Panc1 (cell line): ENCODE results near the gene IQCH. TPM values are rescaled to one million over a fixed set of nuclear protein-coding genes. Genes with fewer than 3 reads are reported as not detected.

ENCODE experiments used
- ATAC-seq: fragments of 200-7000 bp; cut with Tn5 transposase; 2 replicates; pipeline ENCODE4 v1.9.1; 2020; ENCODE audit warnings: mild to moderate bottlenecking, moderate library complexity
- BruUV-seq: library from RNA; stranded (reverse); fragments of 400-500 nt; replicated peaks from 2 replicates; lab custom pipeline; 2021; lab: Mats Ljungman, UMichigan
- CTCF ChIA-PET: fragments of 300-600 bp; sonication (Branson Sonifier 250); formaldehyde crosslinking; loops from one replicate; lab custom pipeline; 2022; ENCODE audit warnings: antibody characterized with exemption; lab: Charles Lee
- POLR2A ChIA-PET: fragments of 300-600 bp; sonication (Branson Sonifier 250); formaldehyde crosslinking; loops from one replicate; lab custom pipeline; 2022; ENCODE audit warnings: antibody characterized with exemption; lab: Charles Lee
- DNase-seq: peaks from one replicate; pipeline ENCODE4 v3.0.0-alpha.2; 2010; ENCODE audit warnings: low read depth, low spot score
- H3K27ac ChIP-seq: 2 replicates; pipeline ENCODE4 v1.5.1; 2011; ENCODE audit warnings: mild to moderate bottlenecking, low read length, inconsistent platforms
- H3K27me3 ChIP-seq: fragments of 200-500 bp; sonication (Bioruptor generic); 2 replicates; pipeline ENCODE4 v1.6.0; 2014; ENCODE audit warnings: low read length, inconsistent platforms; ENCODE audit not compliant: control insufficient read depth, insufficient read depth
- H3K36me3 ChIP-seq: fragments of 200-500 bp; sonication (Bioruptor generic); 2 replicates; pipeline ENCODE4 v1.5.1; 2014; ENCODE audit warnings: inconsistent platforms, mild to moderate bottlenecking, low read length, moderate library complexity; ENCODE audit not compliant: control insufficient read depth, insufficient read depth
- H3K4me1 ChIP-seq: 2 replicates; pipeline ENCODE4 v1.5.1; 2011; ENCODE audit warnings: inconsistent platforms, mild to moderate bottlenecking, low read length, moderate library complexity; ENCODE audit not compliant: control insufficient read depth, insufficient read depth
- H3K4me3 ChIP-seq, 2 experiments: 2 replicates each; pipeline ENCODE4 v1.5.1; 2011 to 2012; ENCODE audit warnings: low read depth in 2 of 2, low read length in 2 of 2, mild to moderate bottlenecking in 2 of 2, inconsistent platforms in 1 of 2, moderate library complexity in 1 of 2
- H3K9me3 ChIP-seq: fragments of 200-500 bp; sonication (Bioruptor generic); 2 replicates; pipeline ENCODE4 v1.5.1; 2014; ENCODE audit warnings: low read depth, mild to moderate bottlenecking, inconsistent platforms, low read length, moderate library complexity; ENCODE audit not compliant: control insufficient read depth, insufficient read depth
- POLR2AphosphoS5 ChIP-seq: IDR thresholded peaks from 2 replicates; pipeline ENCODE4 v1.6.1; 2012; ENCODE audit warnings: mild to moderate bottlenecking, low read depth, low read length, moderate library complexity
- SIN3A ChIP-seq: IDR thresholded peaks from 2 replicates; pipeline ENCODE4 v1.6.1; 2012; ENCODE audit warnings: low read depth, mild to moderate bottlenecking, low read length, moderate library complexity, borderline replicate concordance; ENCODE audit not compliant: insufficient read depth
- TCF7L2 ChIP-seq: IDR thresholded peaks from 2 replicates; pipeline ENCODE4 v1.6.1; 2011; ENCODE audit warnings: mild to moderate bottlenecking, low read depth, low read length, inconsistent platforms
- in situ Hi-C: cut with HindIII; loops from 2 replicates; pipeline ENCODE4 v1.10.0; 2016; ENCODE audit warnings: low sequenced_read_pairs, low pct_unique_long_range_greater_than_20kb
- intact Hi-C: fragments of 100-400 bp; cut with micrococcal nuclease; formaldehyde crosslinking; loops from one replicate; pipeline ENCODE4 v1.10.0; 2022; ENCODE audit not compliant: unreplicated experiment
- total RNA-seq: library from RNA; stranded (reverse); gene quantifications from one replicate; pipeline ENCODE4 v1.2.1, GENCODE V29; 2021; ENCODE audit not compliant: unreplicated experiment
- TF ChIP-seq, protein P1 (sequence below), 2 experiments: IDR thresholded peaks; 2 replicates each; pipeline ENCODE4 v1.6.1; 2011 to 2012; ENCODE audit warnings: low read depth in 2 of 2, control low read depth in 1 of 2, low read length in 1 of 2, mild to moderate bottlenecking in 1 of 2, moderate library complexity in 1 of 2; ENCODE audit not compliant: insufficient read depth in 1 of 2
- TF ChIP-seq, protein P2 (sequence below): fragments of 450-650 bp; IDR thresholded peaks from 2 replicates; pipeline ENCODE4 v1.5.1; 2017; ENCODE audit warnings: mild to moderate bottlenecking

The IQCH gene
- total RNA-seq, 1 experiment from 2014 or later: 3.9 TPM

DNA sequence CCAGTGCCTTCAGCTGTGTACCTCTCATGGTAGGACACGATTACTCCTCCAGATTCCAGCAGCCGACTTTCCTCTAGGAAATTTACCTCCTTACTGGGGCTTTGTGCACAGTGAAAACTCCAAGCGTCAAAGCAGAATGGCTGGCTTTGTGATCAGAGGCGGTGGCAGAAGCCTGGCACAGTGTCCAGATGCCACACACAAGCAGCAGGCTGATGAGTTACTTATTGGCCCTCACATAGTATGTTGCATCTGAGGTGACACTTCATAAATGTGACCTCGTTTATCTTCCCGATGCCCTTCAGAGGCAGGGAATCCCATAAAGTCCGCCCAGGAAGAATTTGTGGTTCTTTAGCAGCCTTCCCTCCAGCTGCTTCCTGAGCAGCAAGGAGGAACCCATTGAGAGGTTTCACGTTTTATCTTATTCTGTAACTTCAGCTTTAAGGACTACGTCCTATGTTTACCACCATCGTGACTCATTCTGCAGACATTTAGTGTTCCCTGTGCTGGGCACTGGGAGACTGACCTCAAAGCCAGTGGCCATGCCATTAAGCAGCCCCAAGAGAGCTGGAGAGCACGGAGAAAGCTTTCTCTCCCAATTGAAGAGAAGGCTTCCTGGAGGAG lies 159.3 kb downstream of the IQCH start:
- POLR2A ChIA-PET: interaction anchor here (0.5 kb wide), 1 partner anchor 156 kb away, joined by 3 read pairs; no protein-coding TSS in a partner anchor
- no peaks in the 10 kb centered on the region for H3K27me3 ChIP-seq
- no peaks in the 10 kb centered on the region for H3K36me3 ChIP-seq
- H3K9me3 ChIP-seq: no peaks in the 10 kb centered on the region
- BruUV-seq: no TSS peak
- ATAC-seq (peak; percentile 88), DNase-seq (no peak)
- no peak overlapping the region for H3K27ac ChIP-seq
- intact Hi-C loops: no loop called here
- TF ChIP-seq SIN3A: no peak
- TF ChIP-seq, protein P1, sequence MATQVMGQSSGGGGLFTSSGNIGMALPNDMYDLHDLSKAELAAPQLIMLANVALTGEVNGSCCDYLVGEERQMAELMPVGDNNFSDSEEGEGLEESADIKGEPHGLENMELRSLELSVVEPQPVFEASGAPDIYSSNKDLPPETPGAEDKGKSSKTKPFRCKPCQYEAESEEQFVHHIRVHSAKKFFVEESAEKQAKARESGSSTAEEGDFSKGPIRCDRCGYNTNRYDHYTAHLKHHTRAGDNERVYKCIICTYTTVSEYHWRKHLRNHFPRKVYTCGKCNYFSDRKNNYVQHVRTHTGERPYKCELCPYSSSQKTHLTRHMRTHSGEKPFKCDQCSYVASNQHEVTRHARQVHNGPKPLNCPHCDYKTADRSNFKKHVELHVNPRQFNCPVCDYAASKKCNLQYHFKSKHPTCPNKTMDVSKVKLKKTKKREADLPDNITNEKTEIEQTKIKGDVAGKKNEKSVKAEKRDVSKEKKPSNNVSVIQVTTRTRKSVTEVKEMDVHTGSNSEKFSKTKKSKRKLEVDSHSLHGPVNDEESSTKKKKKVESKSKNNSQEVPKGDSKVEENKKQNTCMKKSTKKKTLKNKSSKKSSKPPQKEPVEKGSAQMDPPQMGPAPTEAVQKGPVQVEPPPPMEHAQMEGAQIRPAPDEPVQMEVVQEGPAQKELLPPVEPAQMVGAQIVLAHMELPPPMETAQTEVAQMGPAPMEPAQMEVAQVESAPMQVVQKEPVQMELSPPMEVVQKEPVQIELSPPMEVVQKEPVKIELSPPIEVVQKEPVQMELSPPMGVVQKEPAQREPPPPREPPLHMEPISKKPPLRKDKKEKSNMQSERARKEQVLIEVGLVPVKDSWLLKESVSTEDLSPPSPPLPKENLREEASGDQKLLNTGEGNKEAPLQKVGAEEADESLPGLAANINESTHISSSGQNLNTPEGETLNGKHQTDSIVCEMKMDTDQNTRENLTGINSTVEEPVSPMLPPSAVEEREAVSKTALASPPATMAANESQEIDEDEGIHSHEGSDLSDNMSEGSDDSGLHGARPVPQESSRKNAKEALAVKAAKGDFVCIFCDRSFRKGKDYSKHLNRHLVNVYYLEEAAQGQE (IDR thresholded peaks at IDR 0.05; ENCODE audit: insufficient read depth in 1 of 2, low read depth in 2 of 2, low read length in 1 of 2): no peak
- TF ChIP-seq POLR2AphosphoS5: no peak
- TF ChIP-seq TCF7L2: no peak
- TF ChIP-seq, protein P2, sequence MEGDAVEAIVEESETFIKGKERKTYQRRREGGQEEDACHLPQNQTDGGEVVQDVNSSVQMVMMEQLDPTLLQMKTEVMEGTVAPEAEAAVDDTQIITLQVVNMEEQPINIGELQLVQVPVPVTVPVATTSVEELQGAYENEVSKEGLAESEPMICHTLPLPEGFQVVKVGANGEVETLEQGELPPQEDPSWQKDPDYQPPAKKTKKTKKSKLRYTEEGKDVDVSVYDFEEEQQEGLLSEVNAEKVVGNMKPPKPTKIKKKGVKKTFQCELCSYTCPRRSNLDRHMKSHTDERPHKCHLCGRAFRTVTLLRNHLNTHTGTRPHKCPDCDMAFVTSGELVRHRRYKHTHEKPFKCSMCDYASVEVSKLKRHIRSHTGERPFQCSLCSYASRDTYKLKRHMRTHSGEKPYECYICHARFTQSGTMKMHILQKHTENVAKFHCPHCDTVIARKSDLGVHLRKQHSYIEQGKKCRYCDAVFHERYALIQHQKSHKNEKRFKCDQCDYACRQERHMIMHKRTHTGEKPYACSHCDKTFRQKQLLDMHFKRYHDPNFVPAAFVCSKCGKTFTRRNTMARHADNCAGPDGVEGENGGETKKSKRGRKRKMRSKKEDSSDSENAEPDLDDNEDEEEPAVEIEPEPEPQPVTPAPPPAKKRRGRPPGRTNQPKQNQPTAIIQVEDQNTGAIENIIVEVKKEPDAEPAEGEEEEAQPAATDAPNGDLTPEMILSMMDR: no peak
- in situ Hi-C loops: no loop called here
- no peak overlapping the region for H3K4me3 ChIP-seq
- peaks cover 12% of the 10 kb centered on the region for H3K4me1 ChIP-seq
- CTCF ChIA-PET: interaction anchor here (0.6 kb wide), 1 partner anchor 1555 kb away, joined by 3 read pairs; no protein-coding TSS in a partner anchor

DNA sequence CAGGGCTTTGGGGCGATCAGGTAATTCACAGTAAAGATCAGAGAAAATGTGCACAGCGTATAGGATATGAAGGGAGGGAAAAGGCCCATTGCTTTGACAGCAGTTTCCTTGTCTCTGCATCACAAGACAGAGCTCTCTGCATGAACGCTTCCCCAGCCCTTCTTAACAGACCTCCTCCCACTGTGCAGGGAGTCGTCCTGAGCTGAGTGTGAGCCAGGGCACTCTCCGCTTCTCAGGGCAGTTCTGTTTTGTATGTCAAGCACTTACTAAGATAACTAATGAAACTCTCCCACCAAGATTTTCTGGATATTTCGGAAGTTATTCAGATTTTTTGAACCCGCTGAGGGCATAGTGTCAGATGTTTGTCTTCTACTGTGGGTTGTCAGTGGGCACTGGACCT lies 160.6 kb downstream of the IQCH start:
- Histone ChIP-seq H3K4me3 (no peak overlapping the region), H3K9me3 (no peaks in the 10 kb centered on the region), H3K36me3 (no peaks in the 10 kb centered on the region), H3K4me1 (peaks cover 12% of the 10 kb centered on the region), H3K27ac (no peak overlapping the region), H3K27me3 (no peaks in the 10 kb centered on the region)
- TF ChIP-seq, protein P2: no peak
- in situ Hi-C loops (no loop called here), intact Hi-C loops (no loop called here)
- no TSS peak for BruUV-seq
- CTCF ChIA-PET: no interaction called here
- ATAC-seq: no peak
- POLR2A ChIA-PET: no interaction called here
- DNase-seq: no peak
